Activated CD8-positive, alpha-beta T cell treated with anti-CD3 and anti-CD28 coated beads, Interleukin-2, amount 10 ng/mL, durations not matched to agents 7 days and 5 days (primary cell): ENCODE results near the gene TET2. TPM values are rescaled to one million over a fixed set of nuclear protein-coding genes. Genes with fewer than 3 reads are reported as not detected.

ENCODE experiments used
- ATAC-seq: fragments of 150-1000 bp; cut with Tn5 transposase; one replicate; pipeline ENCODE4 v1.10.0; 2021; ENCODE audit warnings: moderate library complexity
- CTCF ChIA-PET: fragments of 350-600 bp; sonication (Branson Sonifier 250); formaldehyde crosslinking; loops from one replicate; lab custom pipeline; 2021; ENCODE audit warnings: antibody characterized with exemption; lab: Charles Lee
- POLR2A ChIA-PET: fragments of 350-600 bp; sonication (Branson Sonifier 250); formaldehyde crosslinking; loops from one replicate; lab custom pipeline; 2021; ENCODE audit warnings: antibody characterized with exemption; lab: Charles Lee
- DNase-seq: peaks from one replicate; pipeline ENCODE4 v3.0.0-alpha.2; 2020
- H3K27ac Mint-ChIP-seq: one replicate; pipeline ENCODE4 v1.8.0; 2021; ENCODE audit warnings: mild to moderate bottlenecking, mixed read lengths
- H3K27me3 Mint-ChIP-seq: one replicate; pipeline ENCODE4 v1.8.0; 2021; ENCODE audit warnings: low read depth, mixed read lengths
- H3K36me3 Mint-ChIP-seq: one replicate; pipeline ENCODE4 v1.8.0; 2021; ENCODE audit warnings: low read depth, mixed read lengths
- H3K4me1 Mint-ChIP-seq: one replicate; pipeline ENCODE4 v1.8.0; 2021; ENCODE audit warnings: low read depth, mixed read lengths
- H3K4me3 Mint-ChIP-seq: one replicate; pipeline ENCODE4 v1.8.0; 2021; ENCODE audit warnings: mild to moderate bottlenecking, mixed read lengths
- H3K9me3 Mint-ChIP-seq: one replicate; pipeline ENCODE4 v1.8.0; 2022; ENCODE audit warnings: mixed read lengths; ENCODE audit not compliant: insufficient read depth
- total RNA-seq, 2 experiments: library from RNA; stranded (reverse); gene quantifications; one replicate each; pipeline ENCODE4 v1.2.3, GENCODE V29; 2021

The TET2 gene
- total RNA-seq, 2 experiments from 2014 or later: 28.4 to 29.3 TPM

- no peak overlapping the region for H3K27ac Mint-ChIP-seq
- POLR2A ChIA-PET: no interaction called here
Measured at GRCh38 chr4:105158837-105159236, 12.2 kb downstream of the TET2 start.

GRCh38 chr4:105162123-105162796 is 15.6 kb downstream of the TET2 start:
- Mint-ChIP-seq H3K27me3 (no peaks in the 10 kb centered on the region), H3K4me3 (no peak overlapping the region), H3K4me1 (no peaks in the 10 kb centered on the region), H3K27ac (no peak overlapping the region), H3K36me3 (peaks cover 15% of the 10 kb centered on the region), H3K9me3 (no peaks in the 10 kb centered on the region)
- no peak for DNase-seq
- ATAC-seq: no peak
- CTCF ChIA-PET: interaction anchor here (0.9 to 3.0 kb wide), 3 partner anchors 15 to 32 kb away, joined by 3 to 8 read pairs (median 3); partner anchors contain the start of gene TET2
- POLR2A ChIA-PET: interaction anchor here (2.1 kb wide), 1 partner anchor 15 kb away, joined by 7 read pairs; the partner anchor contains the start of gene TET2

More at GRCh38 chr4:105158837-105159236, 12.2 kb downstream of the TET2 start:
- CTCF ChIA-PET: no interaction called here
- no peaks in the 10 kb centered on the region for H3K9me3 Mint-ChIP-seq
- ATAC-seq: no peak
- DNase-seq: no peak
- H3K36me3 Mint-ChIP-seq: peaks cover 13% of the 10 kb centered on the region
- no peak overlapping the region for H3K4me3 Mint-ChIP-seq
- H3K4me1 Mint-ChIP-seq: peaks cover 12% of the 10 kb centered on the region
- no peaks in the 10 kb centered on the region for H3K27me3 Mint-ChIP-seq

- no peaks in the 10 kb centered on the region for H3K4me1 Mint-ChIP-seq
- DNase-seq (no peak), ATAC-seq (no peak)
- CTCF ChIA-PET: interaction anchor here (0.7 kb wide), 1 partner anchor 26 kb away, joined by 3 read pairs; no protein-coding TSS in a partner anchor
- no peaks in the 10 kb centered on the region for H3K27me3 Mint-ChIP-seq
- H3K4me3 Mint-ChIP-seq: no peak overlapping the region
- H3K36me3 Mint-ChIP-seq: peaks cover 30% of the 10 kb centered on the region
- POLR2A ChIA-PET: no interaction called here
- H3K9me3 Mint-ChIP-seq: no peaks in the 10 kb centered on the region
- H3K27ac Mint-ChIP-seq: no peak overlapping the region
Measured at GRCh38 chr4:105164548-105164947, 17.9 kb downstream of the TET2 start.

GRCh38 chr4:105166066-105166465 is 19.4 kb downstream of the TET2 start:
- H3K4me1 Mint-ChIP-seq: no peaks in the 10 kb centered on the region
- H3K27me3 Mint-ChIP-seq: no peaks in the 10 kb centered on the region
- no peak overlapping the region for H3K27ac Mint-ChIP-seq
- ChIA-PET POLR2A (no interaction called here), CTCF (interaction anchor here (0.9 kb wide), 1 partner anchor 35 kb away, joined by 3 read pairs; no protein-coding TSS in a partner anchor)
- ATAC-seq: no peak
- peaks cover 38% of the 10 kb centered on the region for H3K36me3 Mint-ChIP-seq
- H3K4me3 Mint-ChIP-seq: no peak overlapping the region
- DNase-seq: no peak
- H3K9me3 Mint-ChIP-seq: no peaks in the 10 kb centered on the region

- ChIA-PET POLR2A (no interaction called here), CTCF (no interaction called here)
- Mint-ChIP-seq H3K9me3 (peaks cover 14% of the 10 kb centered on the region), H3K4me3 (no peak overlapping the region), H3K4me1 (no peaks in the 10 kb centered on the region), H3K36me3 (peaks cover 60% of the 10 kb centered on the region), H3K27me3 (no peaks in the 10 kb centered on the region), H3K27ac (no peak overlapping the region)
- DNase-seq: no peak
- ATAC-seq: no peak
Measured at GRCh38 chr4:105170711-105171110, 24.0 kb downstream of the TET2 start.

GRCh38 chr4:105171912-105172311 is 25.2 kb downstream of the TET2 start:
- no peaks in the 10 kb centered on the region for H3K4me1 Mint-ChIP-seq

GRCh38 chr4:105174098-105174497 is 27.4 kb downstream of the TET2 start:
- no peak for ATAC-seq
- no peak overlapping the region for H3K4me3 Mint-ChIP-seq
- H3K27me3 Mint-ChIP-seq: no peaks in the 10 kb centered on the region
- ChIA-PET POLR2A (no interaction called here), CTCF (no interaction called here)
- H3K36me3 Mint-ChIP-seq: peaks cover 62% of the 10 kb centered on the region
- DNase-seq: no peak
- H3K4me1 Mint-ChIP-seq: no peaks in the 10 kb centered on the region
- peaks cover 22% of the 10 kb centered on the region for H3K9me3 Mint-ChIP-seq
- H3K27ac Mint-ChIP-seq: no peak overlapping the region

More at GRCh38 chr4:105171912-105172311, 25.2 kb downstream of the TET2 start:
- H3K27ac Mint-ChIP-seq: no peak overlapping the region
- H3K4me3 Mint-ChIP-seq: no peak overlapping the region
- H3K27me3 Mint-ChIP-seq: no peaks in the 10 kb centered on the region
- H3K36me3 Mint-ChIP-seq: peaks cover 70% of the 10 kb centered on the region
- ChIA-PET CTCF (interaction anchor here (1.4 kb wide), 1 partner anchor 12 kb away, joined by 3 read pairs; no protein-coding TSS in a partner anchor), POLR2A (no interaction called here)
- ATAC-seq (no peak), DNase-seq (no peak)
- H3K9me3 Mint-ChIP-seq: peaks cover 18% of the 10 kb centered on the region

- ChIA-PET CTCF (no interaction called here), POLR2A (no interaction called here)
- Mint-ChIP-seq H3K9me3 (peaks cover 13% of the 10 kb centered on the region), H3K27me3 (no peaks in the 10 kb centered on the region), H3K36me3 (peaks cover 39% of the 10 kb centered on the region), H3K27ac (no peak overlapping the region), H3K4me3 (no peak overlapping the region), H3K4me1 (peaks cover 8% of the 10 kb centered on the region)
- DNase-seq (no peak), ATAC-seq (no peak)
Measured at GRCh38 chr4:105179539-105180401, 33.1 kb downstream of the TET2 start.

GRCh38 chr4:105181259-105181658 is 34.6 kb downstream of the TET2 start:
- POLR2A ChIA-PET: no interaction called here
- Mint-ChIP-seq H3K36me3 (peaks cover 30% of the 10 kb centered on the region), H3K4me1 (peaks cover 10% of the 10 kb centered on the region), H3K4me3 (no peak overlapping the region), H3K27me3 (no peaks in the 10 kb centered on the region), H3K9me3 (peaks cover 3% of the 10 kb centered on the region), H3K27ac (no peak overlapping the region)
- ATAC-seq: no peak
- CTCF ChIA-PET: no interaction called here
- no peak for DNase-seq

GRCh38 chr4:105182211-105182610 is 35.5 kb downstream of the TET2 start:
- peaks cover 22% of the 10 kb centered on the region for H3K36me3 Mint-ChIP-seq
- ChIA-PET CTCF (no interaction called here), POLR2A (interaction anchor here (0.6 kb wide), 1 partner anchor 70 kb away, joined by 5 read pairs; no protein-coding TSS in a partner anchor)
- DNase-seq (no peak), ATAC-seq (no peak)
- peaks cover under 1% of the 10 kb centered on the region for H3K9me3 Mint-ChIP-seq
- H3K4me3 Mint-ChIP-seq: no peak overlapping the region
- no peak overlapping the region for H3K27ac Mint-ChIP-seq
- H3K4me1 Mint-ChIP-seq: peaks cover 10% of the 10 kb centered on the region
- H3K27me3 Mint-ChIP-seq: no peaks in the 10 kb centered on the region

GRCh38 chr4:105184316-105184980 is 37.8 kb downstream of the TET2 start:
- Mint-ChIP-seq H3K4me1 (peaks cover 10% of the 10 kb centered on the region), H3K27me3 (no peaks in the 10 kb centered on the region), H3K9me3 (no peaks in the 10 kb centered on the region), H3K36me3 (peaks cover 17% of the 10 kb centered on the region), H3K4me3 (no peak overlapping the region), H3K27ac (no peak overlapping the region)
- ChIA-PET CTCF (no interaction called here), POLR2A (no interaction called here)
- DNase-seq: no peak
- no peak for ATAC-seq
